ENCODE measurements around the gene AK9.
"Not testable (repeated sequence)": the region's sequence is repeated elsewhere in the genome, so short reads cannot be mapped to it uniquely, and the experiment has no call there.

AK9 gene

GRCh38 chr6:109465772-109466171 is 225.2 kb downstream of the AK9 start:
- no peak for TF ChIP-seq ZNF274 (IDR thresholded peaks at IDR 0.05; ENCODE audit: low read depth, low read length)
- no peak overlapping the region for H3K4me3 ChIP-seq (ENCODE audit: low read length)

- H3K4me3 ChIP-seq (ENCODE audit: low read length): no peak overlapping the region
- no peak for TF ChIP-seq ZNF274 (IDR thresholded peaks at IDR 0.05; ENCODE audit: low read depth, low read length)
Measured at GRCh38 chr6:109461733-109462526, 229.1 kb downstream of the AK9 start.

- H3K4me3 ChIP-seq (ENCODE audit: low read length): not testable (repeated sequence)
Measured at GRCh38 chr6:109461205-109461604, 229.8 kb downstream of the AK9 start.

- TF ChIP-seq ZNF274 (IDR thresholded peaks at IDR 0.05; ENCODE audit: low read depth, low read length): no peak
- H3K4me3 ChIP-seq (ENCODE audit: low read length): no peak overlapping the region
Measured at GRCh38 chr6:109460161-109460829, 230.7 kb downstream of the AK9 start.

GRCh38 chr6:109458774-109459531 is 232.0 kb downstream of the AK9 start:
- H3K4me3 ChIP-seq (ENCODE audit: low read length): no peak overlapping the region
- TF ChIP-seq ZNF274 (IDR thresholded peaks at IDR 0.05; ENCODE audit: low read depth, low read length): no peak

- H3K4me3 ChIP-seq (ENCODE audit: low read length): no peak overlapping the region
- no peak for TF ChIP-seq ZNF274 (IDR thresholded peaks at IDR 0.05; ENCODE audit: low read depth, low read length)
Measured at GRCh38 chr6:109457562-109457996, 233.4 kb downstream of the AK9 start.

GRCh38 chr6:109456710-109457561 is 234.1 kb downstream of the AK9 start:
- no peak for TF ChIP-seq ZNF274 (IDR thresholded peaks at IDR 0.05; ENCODE audit: low read depth, low read length)
- H3K4me3 ChIP-seq (ENCODE audit: low read length): peak overlapping the region; percentile 70; the same call in 1 of the 2 replicates

- no peak for TF ChIP-seq ZNF274 (IDR thresholded peaks at IDR 0.05; ENCODE audit: low read depth, low read length)
- H3K4me3 ChIP-seq (ENCODE audit: low read length): peak overlapping the region; percentile 70
Measured at GRCh38 chr6:109456111-109456583, 234.9 kb downstream of the AK9 start.

- no peak for TF ChIP-seq ZNF274 (IDR thresholded peaks at IDR 0.05; ENCODE audit: low read depth, low read length)
Measured at GRCh38 chr6:109455437-109456110, 235.4 kb downstream of the AK9 start, which contains the start of gene MICAL1. Gene MICAL1 (minus strand): TSS chr6:109455772. CDS start chr6:109454196, 1,576 bp downstream.

GRCh38 chr6:109454496-109455436 is 236.2 kb downstream of the AK9 start:
- peak overlapping the region; percentile 90 for H3K4me3 ChIP-seq (ENCODE audit: low read length)
- TF ChIP-seq ZNF274 (IDR thresholded peaks at IDR 0.05; ENCODE audit: low read depth, low read length): no peak

More at GRCh38 chr6:109455437-109456110, 235.4 kb downstream of the AK9 start, which contains the start of gene MICAL1:
- peak within 1 kb of the TSS; percentile 90 for H3K4me3 ChIP-seq (ENCODE audit: low read length)

- no peak for TF ChIP-seq ZNF274 (IDR thresholded peaks at IDR 0.05; ENCODE audit: low read depth, low read length)
- peak overlapping the region; percentile 90; the same call in 1 of the 2 replicates for H3K4me3 ChIP-seq (ENCODE audit: low read length)
Measured at GRCh38 chr6:109453594-109454495, 237.2 kb downstream of the AK9 start.

Data from GM08714 (cell line).